K562 (cell line): ENCODE data around the gene SDHC. TPM values are rescaled to one million over a fixed set of nuclear protein-coding genes. Genes with fewer than 3 reads are reported as not detected.

ENCODE experiments used
- BCOR ChIP-seq: fragments of 450-650 bp; IDR thresholded peaks from 2 replicates; pipeline ENCODE4 v1.6.1; 2016
- CC2D1A ChIP-seq: fragments of 450-650 bp; IDR thresholded peaks from 2 replicates; pipeline ENCODE4 v1.6.1; 2017; ENCODE audit warnings: mild to moderate bottlenecking
- CHCHD3 ChIP-seq: fragments of 250-450 bp; sonication (Bioruptor Pico); IDR thresholded peaks from 2 replicates; pipeline ENCODE4 v2.1.2; 2022; ENCODE audit warnings: mild to moderate bottlenecking
- CTBP1 ChIP-seq: fragments of 450-650 bp; IDR thresholded peaks from 2 replicates; pipeline ENCODE4 v1.6.1; 2016; ENCODE audit warnings: borderline replicate concordance
- FOXJ2 ChIP-seq: fragments of 200-800 bp; sonication (Bioruptor generic); IDR thresholded peaks from 2 replicates; pipeline ENCODE4 v1.6.1; 2016; ENCODE audit warnings: missing genetic modification characterization, missing compliant biosample characterization
- GABPA ChIP-seq: fragments of 200-800 bp; sonication (Bioruptor generic); conservative IDR thresholded peaks from 2 replicates; pipeline ENCODE4 v1.6.1; 2016; ENCODE audit warnings: low read depth, missing genetic modification characterization, missing compliant biosample characterization
- GATAD2A ChIP-seq: fragments of 450-650 bp; IDR thresholded peaks from 2 replicates; pipeline ENCODE4 v1.6.1; 2017
- HDAC1 ChIP-seq, 2 experiments: fragments of 450-650 bp; IDR thresholded peaks; 2 replicates each; pipeline ENCODE4 v1.6.1; 2016 to 2017; ENCODE audit warnings: inconsistent platforms in 1 of 2, mild to moderate bottlenecking in 1 of 2, moderate library complexity in 1 of 2
- HLTF ChIP-seq: fragments of 450-650 bp; IDR thresholded peaks from 2 replicates; pipeline ENCODE4 v1.6.1; 2016
- MAX ChIP-seq: sonication (generic); formaldehyde crosslinking; IDR thresholded peaks from 2 replicates; pipeline ENCODE4 v1.9.0; 2022; ENCODE audit warnings: mild to moderate bottlenecking, missing genetic modification reagents
- MYC ChIP-seq, 2 experiments: fragments of 250-450 bp in 1 of 2; sonication (Bioruptor Pico) in 1 of 2; IDR thresholded peaks; 2 replicates each; pipeline versions ENCODE4 v1.5.1 to v1.6.1; 2012 to 2021; ENCODE audit warnings: low read depth in 2 of 2, borderline replicate concordance in 1 of 2, improper control_type of control experiment in 1 of 2, low read length in 1 of 2, mild to moderate bottlenecking in 1 of 2, moderate library complexity in 1 of 2
- NRF1 ChIP-seq, 2 experiments: fragments of 450-650 bp; IDR thresholded peaks in 1 of 2; conservative IDR thresholded peaks in 1 of 2; 2 replicates each; pipeline ENCODE4 v1.6.1; 2014; ENCODE audit warnings: mild to moderate bottlenecking in 2 of 2
- PHTF2 ChIP-seq: fragments of 250-450 bp; sonication (Bioruptor Pico); IDR thresholded peaks from 2 replicates; pipeline ENCODE4 v1.5.0; 2021; ENCODE audit warnings: mild to moderate bottlenecking
- POLR2G ChIP-seq: fragments of 200-400 bp; formaldehyde crosslinking; IDR thresholded peaks from 2 replicates; pipeline ENCODE4 v1.6.1; 2017; ENCODE audit warnings: low read depth, mild to moderate bottlenecking, antibody characterized with exemption, low read length, moderate library complexity
- RNF219 ChIP-seq: fragments of 250-450 bp; sonication (Bioruptor Pico); IDR thresholded peaks from 2 replicates; pipeline ENCODE4 v1.5.0; 2022; ENCODE audit warnings: mild to moderate bottlenecking
- SOX6 ChIP-seq: fragments of 450-650 bp; IDR thresholded peaks from 2 replicates; pipeline ENCODE4 v1.6.1; 2014; ENCODE audit warnings: mild to moderate bottlenecking
- TAF7 ChIP-seq: fragments of 450-650 bp; IDR thresholded peaks from 2 replicates; pipeline ENCODE4 v1.6.1; 2016; ENCODE audit warnings: missing genetic modification characterization, missing compliant biosample characterization
- THRAP3 ChIP-seq: fragments of 450-650 bp; IDR thresholded peaks from 2 replicates; pipeline ENCODE4 v1.6.1; 2016; ENCODE audit warnings: mild to moderate bottlenecking, inconsistent platforms, borderline replicate concordance
- ZNF41 ChIP-seq: fragments of 250-450 bp; sonication (Bioruptor Pico); conservative IDR thresholded peaks from 2 replicates; pipeline ENCODE4 v1.4.0; 2020; ENCODE audit warnings: mild to moderate bottlenecking
- ZNF639 ChIP-seq, 2 experiments: fragments of 200-800 bp in 1 of 2; sonication (Bioruptor generic) in 1 of 2; sonication (generic) in 1 of 2; formaldehyde crosslinking in 1 of 2; IDR thresholded peaks in 1 of 2; conservative IDR thresholded peaks in 1 of 2; 2 replicates each; pipeline versions ENCODE4 v1.5.0 to v1.6.1; 2016 to 2020; ENCODE audit warnings: missing compliant biosample characterization in 1 of 2, missing genetic modification characterization in 1 of 2, missing genetic modification reagents in 1 of 2
- ZNF717 ChIP-seq: fragments of 250-450 bp; sonication (Bioruptor Pico); IDR thresholded peaks from 2 replicates; pipeline ENCODE4 v1.5.0; 2021
- ZNF778 ChIP-seq: fragments of 450-650 bp; formaldehyde crosslinking; IDR thresholded peaks from 2 replicates; pipeline ENCODE4 v1.4.0; 2020; ENCODE audit warnings: mild to moderate bottlenecking, moderate library complexity
- polyA plus RNA-seq, 8 experiments: library from polyadenylated mRNA; depleted of rRNA in 4 of 8; stranded (reverse) in 5 of 8; unstranded in 3 of 8; fragments of >200 nt; fragmentation: Nextera tagmentation in 2 of 8; fragmentation: Illumina TruSeq in 1 of 8; extraction: Ambion mirVana in 2 of 8; extraction: Trizol in 1 of 8; gene quantifications; 2 replicates each; pipeline versions ENCODE4 v1.2.1 to v1.2.3, GENCODE V29; 2011 to 2014; ENCODE audit warnings: inconsistent platforms in 1 of 8, missing spikeins in 1 of 8
- total RNA-seq, 7 experiments: library from RNA; depleted of rRNA in 6 of 7; stranded (reverse); fragments of >200 nt in 6 of 7; fragmentation: Illumina TruSeq in 2 of 7; extraction: Trizol in 2 of 7; gene quantifications; 2 replicates each; pipeline versions ENCODE4 v1.2.1 to v1.2.3, GENCODE V29; 2011 to 2021; ENCODE audit warnings: low replicate concordance in 1 of 7
- TF ChIP-seq, protein P1 (sequence below): IDR thresholded peaks from 3 replicates; pipeline ENCODE4 v1.6.1; 2011; ENCODE audit warnings: borderline replicate concordance, mild to moderate bottlenecking; ENCODE audit not compliant: insufficient read length, insufficient read depth

Gene SDHC
- total and polyA plus RNA-seq, 9 of the 15 experiments (the other 6 are each of a cell fraction or from before 2014, with no cell fraction given), result 7.7 to 309 (median 174) TPM

GRCh38 chr1:161389691-161390558, 75.7 kb downstream of the SDHC start (continued):
- TF ChIP-seq ZNF717 (CRISPR knock-in tag) (no peak), GATAD2A (peak; percentile 40; the same call in 1 of the 2 replicates), SOX6 (peak; percentile 23; the same call in 1 of the 2 replicates), CC2D1A (no peak), PHTF2 (CRISPR knock-in tag) (no peak), ZNF639 (CRISPR knock-in tag; conservative IDR thresholded peaks at IDR 0.05 in 1 of 2, IDR thresholded peaks at IDR 0.05 in 1 of 2) (peak in 1 of 2 experiments; percentile 92; a peak in 2 of 4 replicates), BCOR (no peak), HLTF (no peak; the same call in 1 of the 2 replicates), MYC (IDR thresholded peaks at IDR 0.05; ENCODE audit: low read depth, low read length) (peak; percentile 85), MYC (CRISPR knock-in tag; IDR thresholded peaks at IDR 0.05; ENCODE audit: borderline replicate concordance, low read depth) (peak; percentile 77; the same call in 1 of the 2 replicates), GABPA (tag) (peak; percentile 91), CTBP1 (peak; percentile 54), THRAP3 (no peak), RNF219 (CRISPR knock-in tag) (no peak), MAX (peak; percentile 93), ZNF41 (CRISPR knock-in tag) (no peak), ZNF778 (CRISPR knock-in tag) (no peak), FOXJ2 (tag) (no peak), NRF1 (conservative IDR thresholded peaks at IDR 0.05 in 1 of 2, IDR thresholded peaks at IDR 0.05 in 1 of 2) (peak; percentile 88 to 91), HDAC1 (IDR thresholded peaks at IDR 0.05) (peak in 1 of 2 experiments; percentile 71; a peak in 2 of 4 replicates), POLR2G (peak; percentile 92), TAF7 (tag) (peak; percentile 54), CHCHD3 (no peak)
- TF ChIP-seq, protein P1, sequence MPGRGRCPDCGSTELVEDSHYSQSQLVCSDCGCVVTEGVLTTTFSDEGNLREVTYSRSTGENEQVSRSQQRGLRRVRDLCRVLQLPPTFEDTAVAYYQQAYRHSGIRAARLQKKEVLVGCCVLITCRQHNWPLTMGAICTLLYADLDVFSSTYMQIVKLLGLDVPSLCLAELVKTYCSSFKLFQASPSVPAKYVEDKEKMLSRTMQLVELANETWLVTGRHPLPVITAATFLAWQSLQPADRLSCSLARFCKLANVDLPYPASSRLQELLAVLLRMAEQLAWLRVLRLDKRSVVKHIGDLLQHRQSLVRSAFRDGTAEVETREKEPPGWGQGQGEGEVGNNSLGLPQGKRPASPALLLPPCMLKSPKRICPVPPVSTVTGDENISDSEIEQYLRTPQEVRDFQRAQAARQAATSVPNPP, result no peak
